ENCODE data around the gene GALK2.
A peak's percentile ranks its signal among the peaks of the same experiment; 100 is the strongest.
"Not testable (repeated sequence)": the region's sequence is repeated elsewhere in the genome, so short reads cannot be mapped to it uniquely, and the experiment has no call there.

The GALK2 gene

GRCh38 chr15:49168016-49168415, 2.0 kb upstream of the GALK2 start:
- no peak for DNase-seq

DNA sequence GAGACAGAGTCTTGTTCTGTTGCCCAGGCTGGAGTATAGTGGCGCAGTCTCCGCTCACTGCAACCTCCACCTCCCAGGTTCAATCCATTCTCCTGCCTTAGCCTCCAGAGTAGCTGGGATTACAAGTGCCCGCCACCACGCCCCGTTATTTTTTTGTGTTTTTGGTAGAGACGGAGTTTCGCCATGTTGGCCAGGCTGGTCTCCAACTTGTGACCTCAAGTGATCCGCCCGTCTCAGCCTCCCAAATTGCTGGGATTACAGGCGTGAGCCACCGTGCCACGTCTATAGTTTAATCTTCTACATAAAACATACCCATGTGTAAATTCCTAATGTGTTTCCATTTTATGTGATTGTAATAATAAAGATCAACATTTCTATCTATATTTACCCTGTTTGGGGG, 1.7 kb downstream of the GALK2 start:
- DNase-seq, result no peak

- DNase-seq, result no peak
Measured at GRCh38 chr15:49174902-49175301, 4.9 kb downstream of the GALK2 start.

- not testable (repeated sequence) for DNase-seq
Measured at GRCh38 chr15:49175582-49176397, 5.7 kb downstream of the GALK2 start.

DNA sequence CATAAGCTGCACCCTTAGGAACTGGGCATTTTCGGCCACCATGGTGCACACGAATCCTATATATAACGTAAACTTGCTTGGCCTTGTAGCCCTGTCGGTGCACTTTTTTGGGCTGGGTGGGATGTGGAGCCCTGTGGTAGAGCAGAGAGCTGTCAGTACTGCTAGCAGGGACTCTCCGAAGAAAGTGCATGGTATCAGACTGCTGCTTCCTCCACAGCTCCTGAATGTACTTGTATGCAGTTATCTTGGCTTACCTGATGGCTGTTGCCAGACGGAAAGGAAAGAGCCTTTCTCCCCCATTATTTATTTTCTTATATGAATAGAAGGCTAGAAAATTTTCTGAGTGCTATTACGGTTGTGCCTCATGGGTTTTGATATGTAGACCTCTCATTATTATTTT, 8.4 kb downstream of the GALK2 start:
- DNase-seq, result no peak

- DNase-seq, result no peak
Measured at GRCh38 chr15:49179433-49180190, 9.6 kb downstream of the GALK2 start.

GRCh38 chr15:49182128-49182527, 12.1 kb downstream of the GALK2 start:
- peak; percentile 5 for DNase-seq

GRCh38 chr15:49183741-49184140, 13.7 kb downstream of the GALK2 start:
- not testable (repeated sequence) for DNase-seq

GRCh38 chr15:49185473-49185872, 15.4 kb downstream of the GALK2 start:
- no peak for DNase-seq

- DNase-seq, result no peak
Measured at GRCh38 chr15:49187549-49188245, 17.6 kb downstream of the GALK2 start.

- no peak for DNase-seq
Measured at GRCh38 chr15:49188933-49189332, 18.9 kb downstream of the GALK2 start.

- DNase-seq, result no peak
Measured at GRCh38 chr15:49189631-49190030, 19.6 kb downstream of the GALK2 start.

GRCh38 chr15:49190586-49190985, 20.5 kb downstream of the GALK2 start:
- DNase-seq, result no peak

- DNase-seq, result no peak
Measured at GRCh38 chr15:49191892-49192291, 21.8 kb downstream of the GALK2 start.

DNA sequence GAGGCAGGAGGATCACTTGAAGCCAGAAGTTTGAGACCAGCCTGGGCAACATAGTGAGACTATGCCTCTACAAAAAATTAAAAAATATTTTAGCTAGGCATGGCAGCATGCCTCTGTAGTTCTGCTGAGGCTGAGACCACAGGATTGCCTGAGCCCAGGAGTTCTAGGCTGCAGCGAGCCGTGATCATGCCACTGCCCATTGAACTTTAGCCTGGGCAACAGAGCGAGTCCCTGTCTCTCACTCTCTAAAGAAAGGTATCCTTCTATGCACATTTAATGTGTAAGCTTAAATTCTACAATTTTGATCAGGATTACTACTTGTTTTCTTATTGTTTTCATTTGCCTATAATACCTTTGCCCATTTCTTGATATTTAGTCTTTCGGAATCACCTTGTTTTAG, 26.8 kb downstream of the GALK2 start:
- no peak for DNase-seq

DNA sequence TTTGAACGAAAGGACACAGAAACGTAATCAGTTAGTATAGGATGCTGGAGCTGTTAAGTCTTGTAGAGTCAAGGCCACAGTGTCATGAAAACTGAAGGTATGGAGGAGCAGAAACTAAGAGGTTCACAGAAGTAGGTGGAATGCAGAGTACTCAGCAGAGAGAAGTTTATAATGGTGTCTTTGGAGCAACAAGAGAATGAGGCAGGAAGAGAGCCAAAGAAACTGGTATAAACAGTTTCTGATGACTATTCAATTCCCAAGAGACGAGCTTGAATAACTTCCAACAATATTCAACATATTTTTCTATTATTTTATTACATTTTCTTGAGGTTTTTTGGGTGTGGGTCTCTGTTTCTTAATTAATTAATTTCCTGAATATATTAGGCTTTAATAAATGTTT, 29.6 kb downstream of the GALK2 start:
- no peak for DNase-seq

DNA sequence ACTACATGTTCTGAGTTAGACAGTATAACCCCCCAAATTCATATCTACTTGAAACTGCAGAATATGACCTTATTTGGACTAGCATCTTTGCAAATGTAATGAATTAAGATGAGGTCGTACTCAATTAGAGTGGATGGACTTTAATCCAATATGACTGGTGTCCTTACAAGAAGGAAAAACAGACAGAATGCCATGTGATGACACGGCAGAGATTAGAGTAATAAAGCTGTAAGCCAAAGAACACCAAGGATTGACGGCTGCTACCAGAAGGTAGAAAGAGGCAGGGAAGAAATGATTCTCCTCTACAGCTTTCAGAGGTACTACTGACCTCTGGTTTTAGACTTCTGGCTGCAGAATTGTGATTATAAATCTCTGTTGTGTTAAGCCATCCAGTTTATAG, 30.3 kb downstream of the GALK2 start:
- DNase-seq, result no peak

GRCh38 chr15:49208102-49208501, 38.1 kb downstream of the GALK2 start:
- DNase-seq, result not testable (repeated sequence)

- no peak for DNase-seq
Measured at GRCh38 chr15:49212897-49213296, 42.9 kb downstream of the GALK2 start.

- peak; percentile 75 for DNase-seq
Measured at GRCh38 chr15:49215768-49216739, 46.0 kb downstream of the GALK2 start.

GRCh38 chr15:49223536-49224274, 53.7 kb downstream of the GALK2 start:
- no peak for DNase-seq
